Neural progenitor cell (in vitro differentiated cells): Measurements from ENCODE around the gene BRD9.
"Not testable (repeated sequence)": the region's sequence is repeated elsewhere in the genome, so short reads cannot be mapped to it uniquely, and the experiment has no call there.

Experiments
- CTCF ChIP-seq: fragments of 200-600 bp; sonication (generic); IDR thresholded peaks from 2 replicates; pipeline ENCODE4 v1.5.1; 2017; ENCODE audit warnings: antibody characterized with exemption, mild to moderate bottlenecking
- EZH2 ChIP-seq: fragments of 200-600 bp; sonication (generic); IDR thresholded peaks from 2 replicates; pipeline ENCODE4 v1.6.1; 2017; ENCODE audit warnings: antibody characterized with exemption, mild to moderate bottlenecking, moderate library complexity

- TF ChIP-seq CTCF, EZH2: not testable (repeated sequence)
Measured at GRCh38 chr5:838431-838851, 54.2 kb downstream of the BRD9 start.
